H9 (cell line): ENCODE results near the gene TMEM44. TPM values are rescaled to one million over a fixed set of nuclear protein-coding genes. Genes with fewer than 3 reads are reported as not detected.

ENCODE experiments used
- DNase-seq: peaks from one replicate; pipeline ENCODE4 v3.0.0-alpha.2; 2017
- H2AFZ ChIP-seq: one replicate; pipeline ENCODE4 v1.6.1; 2013; ENCODE audit warnings: mild to moderate bottlenecking, low read length, control low read depth, moderate library complexity
- H2AK5ac ChIP-seq: 2 replicates; pipeline ENCODE4 v1.6.1; 2013; ENCODE audit warnings: low read length, control low read depth, mixed read lengths; ENCODE audit not compliant: insufficient read length
- H2BK120ac ChIP-seq: one replicate; pipeline ENCODE4 v1.6.1; 2013; ENCODE audit warnings: low read depth, mild to moderate bottlenecking, low read length, control low read depth, inconsistent platforms; ENCODE audit not compliant: poor library complexity, severe bottlenecking
- H2BK12ac ChIP-seq: 2 replicates; pipeline ENCODE4 v1.6.1; 2013; ENCODE audit warnings: low read length, control low read depth, mixed read lengths, low read depth; ENCODE audit not compliant: insufficient read length
- H2BK15ac ChIP-seq: 2 replicates; pipeline ENCODE4 v1.6.1; 2013; ENCODE audit warnings: low read depth, low read length, control low read depth
- H2BK20ac ChIP-seq: one replicate; pipeline ENCODE4 v1.6.1; 2013; ENCODE audit warnings: low read depth, mild to moderate bottlenecking, low read length, control low read depth, inconsistent platforms; ENCODE audit not compliant: poor library complexity, severe bottlenecking
- H2BK5ac ChIP-seq: 2 replicates; pipeline ENCODE4 v1.6.1; 2013; ENCODE audit warnings: low read length, control low read depth, mixed read lengths; ENCODE audit not compliant: insufficient read length
- H3K14ac ChIP-seq: 2 replicates; pipeline ENCODE4 v1.6.1; 2013; ENCODE audit warnings: low read length, control low read depth; ENCODE audit not compliant: insufficient read depth
- H3K18ac ChIP-seq: 2 replicates; pipeline ENCODE4 v1.6.1; 2013; ENCODE audit warnings: low read depth, mild to moderate bottlenecking, mixed read lengths, low read length, control low read depth; ENCODE audit not compliant: insufficient read length
- H3K23ac ChIP-seq: 2 replicates; pipeline ENCODE4 v1.6.1; 2013; ENCODE audit warnings: low read length, control low read depth, mixed read lengths, low read depth; ENCODE audit not compliant: insufficient read length
- H3K23me2 ChIP-seq: 2 replicates; pipeline ENCODE4 v1.6.1; 2013; ENCODE audit warnings: low read depth, mild to moderate bottlenecking, mixed read lengths, low read length, control low read depth; ENCODE audit not compliant: insufficient read length, poor library complexity, severe bottlenecking
- H3K27ac ChIP-seq: 2 replicates; pipeline ENCODE4 v1.5.1; 2013; ENCODE audit warnings: low read length, control low read depth, mixed read lengths, low read depth; ENCODE audit not compliant: insufficient read length
- H3K27me3 ChIP-seq: 2 replicates; pipeline ENCODE4 v1.6.1; 2013; ENCODE audit warnings: low read length, control low read depth, inconsistent platforms; ENCODE audit not compliant: insufficient read depth
- H3K4ac ChIP-seq: 2 replicates; pipeline ENCODE4 v1.6.1; 2013; ENCODE audit warnings: low read depth, mild to moderate bottlenecking, control low read depth, inconsistent platforms, low read length, moderate library complexity
- H3K4me1 ChIP-seq: 2 replicates; pipeline ENCODE4 v1.6.1; 2013; ENCODE audit warnings: low read length, control low read depth, inconsistent platforms; ENCODE audit not compliant: insufficient read depth
- H3K4me2 ChIP-seq: 2 replicates; pipeline ENCODE4 v1.6.1; 2013; ENCODE audit warnings: low read length, control low read depth, mixed read lengths; ENCODE audit not compliant: insufficient read length, insufficient read depth
- H3K56ac ChIP-seq: 2 replicates; pipeline ENCODE4 v1.6.1; 2013; ENCODE audit warnings: low read depth, mild to moderate bottlenecking, mixed read lengths, low read length, control low read depth; ENCODE audit not compliant: insufficient read length
- H3K79me1 ChIP-seq: 2 replicates; pipeline ENCODE4 v1.6.1; 2013; ENCODE audit warnings: low read depth, mild to moderate bottlenecking, moderate library complexity, low read length, control low read depth, inconsistent platforms; ENCODE audit not compliant: insufficient read depth, poor library complexity, severe bottlenecking
- H3K79me2 ChIP-seq: 2 replicates; pipeline ENCODE4 v1.6.1; 2013; ENCODE audit warnings: low read length, control low read depth, inconsistent platforms; ENCODE audit not compliant: insufficient read depth
- H3K9ac ChIP-seq: 2 replicates; pipeline ENCODE4 v1.6.1; 2013; ENCODE audit warnings: low read length, control low read depth, mixed read lengths; ENCODE audit not compliant: insufficient read length; ENCODE audit errors: extremely low read depth
- H3K9me3 ChIP-seq: one replicate; pipeline ENCODE4 v1.6.1; 2013; ENCODE audit warnings: low read depth, low read length, inconsistent platforms; ENCODE audit not compliant: control insufficient read depth
- H3T11ph ChIP-seq: one replicate; pipeline ENCODE4 v1.6.1; 2013; ENCODE audit warnings: mild to moderate bottlenecking, low read length, control low read depth, inconsistent platforms
- H4K20me1 ChIP-seq: one replicate; pipeline ENCODE4 v1.6.1; 2013; ENCODE audit not compliant: control insufficient read depth, insufficient read length, insufficient read depth
- H4K5ac ChIP-seq: 2 replicates; pipeline ENCODE4 v1.6.1; 2013; ENCODE audit warnings: low read depth, mild to moderate bottlenecking, mixed read lengths, low read length, control low read depth; ENCODE audit not compliant: insufficient read length
- H4K8ac ChIP-seq: replicated peaks from 2 replicates; pipeline ENCODE4 v1.6.1; 2013; ENCODE audit warnings: low read length, control low read depth, mixed read lengths, low read depth; ENCODE audit not compliant: insufficient read length
- H4K91ac ChIP-seq: 2 replicates; pipeline ENCODE4 v1.6.1; 2013; ENCODE audit warnings: low read depth, mild to moderate bottlenecking, moderate library complexity, mixed read lengths, low read length, control low read depth; ENCODE audit not compliant: insufficient read length
- H3K27ac Mint-ChIP-seq, 3 experiments: 2 replicates in 2 of 3; 3 replicates in 1 of 3; pipeline ENCODE4 v1.8.0; 2020 to 2021; ENCODE audit warnings: mixed read lengths in 3 of 3, mild to moderate bottlenecking in 1 of 3, moderate library complexity in 1 of 3
- H3K27me3 Mint-ChIP-seq: 2 replicates; pipeline ENCODE4 v1.8.0; 2021; ENCODE audit warnings: low read depth, mild to moderate bottlenecking, moderate library complexity, mixed read lengths
- H3K36me3 Mint-ChIP-seq, 3 experiments: 2 replicates in 2 of 3; 3 replicates in 1 of 3; pipeline ENCODE4 v1.8.0; 2020 to 2021; ENCODE audit warnings: low read depth in 3 of 3, mixed read lengths in 3 of 3; ENCODE audit not compliant: insufficient read depth in 1 of 3
- H3K4me1 Mint-ChIP-seq, 2 experiments: 2 replicates each; pipeline ENCODE4 v1.8.0; 2020; ENCODE audit warnings: mixed read lengths in 2 of 2
- H3K4me3 Mint-ChIP-seq, 2 experiments: 2 replicates in 1 of 2; 3 replicates in 1 of 2; pipeline ENCODE4 v1.8.0; 2020 to 2021; ENCODE audit warnings: mild to moderate bottlenecking in 2 of 2, mixed read lengths in 2 of 2, moderate library complexity in 1 of 2
- H3K9me3 Mint-ChIP-seq, 2 experiments: 2 replicates in 1 of 2; 3 replicates in 1 of 2; pipeline ENCODE4 v1.8.0; 2020; ENCODE audit warnings: mild to moderate bottlenecking in 2 of 2, mixed read lengths in 2 of 2, moderate library complexity in 1 of 2
- CTCF ChIP-seq: fragments of 200-600 bp; sonication (generic); conservative IDR thresholded peaks from 3 replicates; pipeline ENCODE4 v1.8.0; 2021; ENCODE audit warnings: antibody characterized with exemption, mild to moderate bottlenecking
- WGBS: extraction: QIAGEN DNeasy Blood & Tissue Kit; methylation state at CpG from one replicate; pipeline ENCODE4 v1.1.7; 2013; ENCODE audit warnings: missing lambda C conversion rate, low lambda C conversion rate, mixed read lengths; ENCODE audit not compliant: insufficient read length; ENCODE audit errors: extremely low coverage; 5-methylcytosine and 5-hydroxymethylcytosine counted together
- total RNA-seq: library from RNA; stranded (reverse); gene quantifications from 2 replicates; pipeline ENCODE4 v1.2.1, GENCODE V29; 2021

The TMEM44 gene
- total RNA-seq, 1 experiment from 2014 or later = 19.8 TPM

GRCh38 chr3:194621947-194622346 lies 11.3 kb downstream of the TMEM44 start:
- Histone ChIP-seq H4K20me1 (no peaks in the 10 kb centered on the region), H2BK5ac (no peak overlapping the region)

More at GRCh38 chr3:194621947-194622346, 11.3 kb downstream of the TMEM44 start:
- Mint-ChIP-seq H3K27ac (peak overlapping the region; percentile 55 to 75 (median 73); a peak in 4 of 7 replicates), H3K27me3 (no peaks in the 10 kb centered on the region), H3K4me1 (peaks cover 6 to 7% of the 10 kb centered on the region in 2 experiments; a peak in 3 of 4 replicates), H3K36me3 (peaks cover 16 to 37% (median 30%) of the 10 kb centered on the region in 3 experiments), H3K9me3 (no peaks in the 10 kb centered on the region), H3K4me3 (no peak overlapping the region)
- H3K14ac ChIP-seq = no peak overlapping the region
- H2BK15ac ChIP-seq = no peak overlapping the region
- H4K91ac ChIP-seq = no peak overlapping the region
- H2BK120ac ChIP-seq = no peak overlapping the region
- H3K27me3 ChIP-seq = no peaks in the 10 kb centered on the region
- no peak overlapping the region for H3T11ph ChIP-seq
- H4K8ac ChIP-seq = no peak overlapping the region
- no peaks in the 10 kb centered on the region for H3K79me2 ChIP-seq
- H2AFZ ChIP-seq = no peak overlapping the region
- no peaks in the 10 kb centered on the region for H3K4me1 ChIP-seq
- H3K27ac ChIP-seq = no peak overlapping the region
- H3K23me2 ChIP-seq = no peaks in the 10 kb centered on the region
- no peak overlapping the region for H4K5ac ChIP-seq
- H3K23ac ChIP-seq = no peak overlapping the region
- no peak overlapping the region for H2AK5ac ChIP-seq
- no peaks in the 10 kb centered on the region for H3K9me3 ChIP-seq
- no peak for DNase-seq
- no peak overlapping the region for H3K4ac ChIP-seq
- H3K18ac ChIP-seq = no peak overlapping the region
- H3K4me2 ChIP-seq = no peak overlapping the region
- H3K79me1 ChIP-seq = no peaks in the 10 kb centered on the region
- no peak overlapping the region for H2BK20ac ChIP-seq
- no peak overlapping the region for H3K56ac ChIP-seq
- H2BK12ac ChIP-seq = no peak overlapping the region
- no peak overlapping the region for H3K9ac ChIP-seq
- no CpG with 5 or more reads among the region's 14 CpGs for WGBS
- no peak for TF ChIP-seq CTCF
